Thoracic aorta (tissue), 2 donors: ENCODE measurements around the gene ACO2. TPM values are rescaled to one million over a fixed set of nuclear protein-coding genes. Genes with fewer than 3 reads are reported as not detected.

ENCODE experiments used
- ATAC-seq: fragments of 150-250 bp; one replicate; pipeline ENCODE4 v1.8.0; 2017; ENCODE audit warnings: low read depth; ENCODE audit not compliant: insufficient number of reproducible peaks, low FRiP score
- DNase-seq: peaks from one replicate; pipeline ENCODE4 v3.0.0-alpha.2; 2020; ENCODE audit warnings: low spot score
- H3K27ac ChIP-seq, 2 donors: fragments of 200-600 bp; sonication (generic); 1 replicate in 1 of 2; 2 replicates in 1 of 2; pipeline ENCODE4 v1.5.1; 2016; ENCODE audit warnings: mild to moderate bottlenecking in 2 of 2, moderate library complexity in 2 of 2
- H3K27me3 ChIP-seq: fragments of 200-600 bp; sonication (generic); replicated peaks from 2 replicates; pipeline ENCODE4 v1.6.0; 2016; ENCODE audit warnings: mild to moderate bottlenecking; ENCODE audit not compliant: insufficient read depth
- H3K36me3 ChIP-seq: fragments of 200-600 bp; sonication (generic); one replicate; pipeline ENCODE4 v1.5.1; 2016
- H3K4me1 ChIP-seq, 2 donors: fragments of 200-600 bp; sonication (generic); 1 replicate in 1 of 2; 2 replicates in 1 of 2; pipeline versions ENCODE4 v1.5.1 to v1.6.0; 2016; ENCODE audit warnings: low read depth in 2 of 2, mild to moderate bottlenecking in 1 of 2; ENCODE audit not compliant: control insufficient read depth in 1 of 2
- H3K4me3 ChIP-seq: fragments of 200-600 bp; sonication (generic); 2 replicates; pipeline ENCODE4 v1.5.1; 2016; ENCODE audit warnings: mild to moderate bottlenecking
- H3K9me3 ChIP-seq: fragments of 200-600 bp; sonication (generic); 2 replicates; pipeline ENCODE4 v1.5.1; 2016
- CTCF ChIP-seq: fragments of 200-600 bp; sonication (generic); IDR thresholded peaks from one replicate; pipeline ENCODE4 v1.5.1; 2019; ENCODE audit warnings: antibody characterized with exemption
- total RNA-seq, 2 donors: library from RNA; depleted of rRNA; stranded (reverse); fragments of >200 nt; gene quantifications; one replicate each; pipeline versions ENCODE4 v1.1.0 to v1.2.3, GENCODE V29; 2016

ACO2 gene
- total RNA-seq, 2 donors from 2014 or later = 52.1 to 57.8 TPM

GRCh38 chr22:41516462-41516861, 47.5 kb downstream of the ACO2 start:
- DNase-seq (no peak), ATAC-seq (no peak)
- H3K9me3 ChIP-seq = no peaks in the 10 kb centered on the region
- H3K27me3 ChIP-seq = no peaks in the 10 kb centered on the region
- H3K36me3 ChIP-seq = peaks cover 29% of the 10 kb centered on the region
- no peak overlapping the region for H3K27ac ChIP-seq
- no peak overlapping the region for H3K4me3 ChIP-seq
- TF ChIP-seq CTCF = no peak
- peaks cover 11 to 31% of the 10 kb centered on the region in 2 donors for H3K4me1 ChIP-seq

- no peaks in the 10 kb centered on the region for H3K27me3 ChIP-seq
- peaks cover 29% of the 10 kb centered on the region for H3K36me3 ChIP-seq
- peaks cover 5 to 22% of the 10 kb centered on the region in 2 donors for H3K4me1 ChIP-seq
- ATAC-seq = peak; percentile 26
- H3K27ac ChIP-seq = peak overlapping the region in 1 of 2 donors; percentile 8
- DNase-seq = peak; percentile 34
- no peaks in the 10 kb centered on the region for H3K9me3 ChIP-seq
- no peak overlapping the region for H3K4me3 ChIP-seq
- peak; percentile 95 for TF ChIP-seq CTCF
Measured at GRCh38 chr22:41517172-41518047, 48.5 kb downstream of the ACO2 start.

DNA sequence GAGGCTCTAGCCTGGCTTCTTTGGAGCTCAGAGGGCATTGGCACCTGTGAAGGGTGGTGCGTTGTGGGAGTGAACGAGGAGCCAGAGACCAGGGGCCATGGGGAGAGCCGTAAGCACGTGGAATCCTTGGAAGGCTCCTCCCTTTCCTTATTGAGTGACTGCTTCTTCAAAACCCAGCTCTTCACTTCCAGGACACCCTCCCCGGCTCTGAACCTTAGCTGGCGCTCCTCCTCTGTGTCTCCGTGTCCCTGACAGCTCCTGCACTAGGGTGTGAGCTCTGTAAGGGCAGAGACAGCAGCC, 49.1 kb downstream of the ACO2 start:
- peaks cover 29% of the 10 kb centered on the region for H3K36me3 ChIP-seq
- TF ChIP-seq CTCF = no peak
- H3K9me3 ChIP-seq = no peaks in the 10 kb centered on the region
- no peak overlapping the region for H3K4me3 ChIP-seq
- H3K27me3 ChIP-seq = no peaks in the 10 kb centered on the region
- DNase-seq (no peak), ATAC-seq (peak; percentile 25)
- H3K4me1 ChIP-seq = peaks cover 0 to 17% of the 10 kb centered on the region in 2 donors
- H3K27ac ChIP-seq = peak overlapping the region in 1 of 2 donors; percentile 8

DNA sequence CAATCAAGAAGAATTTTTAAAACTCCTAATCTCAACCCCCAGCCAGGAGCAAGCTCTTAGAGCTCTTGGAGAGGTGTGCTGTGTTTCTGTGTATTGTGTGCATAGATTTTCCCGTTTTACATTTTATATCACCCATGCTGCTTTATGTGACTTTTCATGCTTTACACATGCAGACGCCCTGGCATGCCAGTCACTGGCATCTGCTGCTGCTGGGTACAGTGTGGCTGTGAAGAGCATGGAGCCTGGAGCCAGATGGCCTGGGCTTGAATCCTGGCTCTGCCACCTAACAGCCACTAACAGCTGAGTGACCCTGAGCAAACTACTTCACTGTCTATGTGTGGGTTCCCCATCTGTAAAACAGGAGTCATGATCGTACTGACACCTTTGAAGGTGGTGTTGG, 52.2 kb downstream of the ACO2 start:
- DNase-seq = no peak
- Histone ChIP-seq H3K36me3 (peaks cover 15% of the 10 kb centered on the region), H3K4me3 (no peak overlapping the region), H3K4me1 (peaks cover 18 to 43% of the 10 kb centered on the region in 2 donors), H3K27me3 (no peaks in the 10 kb centered on the region), H3K9me3 (no peaks in the 10 kb centered on the region), H3K27ac (no peak overlapping the region)
- ATAC-seq = no peak
- TF ChIP-seq CTCF = no peak

DNA sequence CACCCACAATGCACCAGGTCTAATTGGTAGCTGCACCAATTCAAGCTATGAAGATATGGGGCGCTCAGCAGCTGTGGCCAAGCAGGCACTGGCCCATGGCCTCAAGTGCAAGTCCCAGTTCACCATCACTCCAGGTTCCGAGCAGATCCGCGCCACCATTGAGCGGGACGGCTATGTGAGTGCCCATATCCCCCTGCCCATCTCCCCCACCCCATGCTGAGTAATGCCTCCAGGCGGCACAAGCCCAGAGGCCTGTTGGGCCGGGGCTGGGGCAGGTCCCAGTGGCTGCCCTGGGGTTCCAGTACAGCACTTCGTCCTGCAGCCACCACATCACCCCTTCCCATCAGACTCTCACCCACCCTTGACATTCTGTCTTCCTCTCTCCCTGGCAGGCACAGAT, 53.9 kb downstream of the ACO2 start:
- H3K9me3 ChIP-seq = no peaks in the 10 kb centered on the region
- ATAC-seq (no peak), DNase-seq (no peak)
- no peak for TF ChIP-seq CTCF
- peaks cover 18 to 45% of the 10 kb centered on the region in 2 donors for H3K4me1 ChIP-seq
- peak overlapping the region; percentile 97 for H3K27ac ChIP-seq
- no peaks in the 10 kb centered on the region for H3K27me3 ChIP-seq
- H3K4me3 ChIP-seq = no peak overlapping the region
- H3K36me3 ChIP-seq = peaks cover 21% of the 10 kb centered on the region
